Measurements from ENCODE around the gene CYYR1.

CYYR1 gene

GRCh38 chr21:26570203-26570602 lies 2.9 kb downstream of the CYYR1 start:
- no peak for DNase-seq (ENCODE audit: extremely low read depth, low read depth)
- TF ChIP-seq CTCF (IDR thresholded peaks at IDR 0.05; ENCODE audit: low read depth, low read length, missing control alignments): no peak

GRCh38 chr21:26565546-26565945 lies 7.5 kb downstream of the CYYR1 start:
- no peak for TF ChIP-seq CTCF (IDR thresholded peaks at IDR 0.05; ENCODE audit: low read depth, low read length, missing control alignments)
- no peak overlapping the region for H3K4me3 ChIP-seq (replicated peaks; ENCODE audit: low read depth, low read length)
- DNase-seq (ENCODE audit: extremely low read depth, low read depth): no peak

More at GRCh38 chr21:26570203-26570602, 2.9 kb downstream of the CYYR1 start:
- H3K4me3 ChIP-seq (replicated peaks; ENCODE audit: low read depth, low read length): no peak overlapping the region

- no peak for TF ChIP-seq CTCF (IDR thresholded peaks at IDR 0.05; ENCODE audit: low read depth, low read length, missing control alignments)
- H3K4me3 ChIP-seq (replicated peaks; ENCODE audit: low read depth, low read length): no peak overlapping the region
- no peak for DNase-seq (ENCODE audit: extremely low read depth, low read depth)
Measured at GRCh38 chr21:26565111-26565510, 8.0 kb downstream of the CYYR1 start.

- no peak overlapping the region for H3K4me3 ChIP-seq (replicated peaks; ENCODE audit: low read depth, low read length)
- TF ChIP-seq CTCF (IDR thresholded peaks at IDR 0.05; ENCODE audit: low read depth, low read length, missing control alignments): no peak
- DNase-seq (ENCODE audit: extremely low read depth, low read depth): no peak
Measured at GRCh38 chr21:26563856-26564503, 9.1 kb downstream of the CYYR1 start.

- no peak for TF ChIP-seq CTCF (IDR thresholded peaks at IDR 0.05; ENCODE audit: low read depth, low read length, missing control alignments)
- no peak for DNase-seq (ENCODE audit: extremely low read depth, low read depth)
- no peak overlapping the region for H3K4me3 ChIP-seq (replicated peaks; ENCODE audit: low read depth, low read length)
Measured at GRCh38 chr21:26560612-26561011, 12.5 kb downstream of the CYYR1 start.

- no peak for DNase-seq (ENCODE audit: extremely low read depth, low read depth)
- no peak overlapping the region for H3K4me3 ChIP-seq (replicated peaks; ENCODE audit: low read depth, low read length)
- no peak for TF ChIP-seq CTCF (IDR thresholded peaks at IDR 0.05; ENCODE audit: low read depth, low read length, missing control alignments)
Measured at GRCh38 chr21:26559099-26559498, 14.0 kb downstream of the CYYR1 start.

- no peak for DNase-seq (ENCODE audit: extremely low read depth, low read depth)
- no peak overlapping the region for H3K4me3 ChIP-seq (replicated peaks; ENCODE audit: low read depth, low read length)
- TF ChIP-seq CTCF (IDR thresholded peaks at IDR 0.05; ENCODE audit: low read depth, low read length, missing control alignments): no peak
Measured at GRCh38 chr21:26557106-26557505, 16.0 kb downstream of the CYYR1 start.
